GM18502 (cell line): ENCODE data around the gene TEX12.
"Not testable (repeated sequence)": the region's sequence is repeated elsewhere in the genome, so short reads cannot be mapped to it uniquely, and the experiment has no call there.

Source experiments
- ATAC-seq: cut with Tn5 transposase; IDR thresholded peaks from one replicate; pipeline ENCODE4 v1.9.1; 2021; ENCODE audit warnings: mild to moderate bottlenecking; ENCODE audit not compliant: unreplicated experiment, poor library complexity

The TEX12 gene, protein sequence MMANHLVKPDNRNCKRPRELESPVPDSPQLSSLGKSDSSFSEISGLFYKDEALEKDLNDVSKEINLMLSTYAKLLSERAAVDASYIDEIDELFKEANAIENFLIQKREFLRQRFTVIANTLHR

DNA sequence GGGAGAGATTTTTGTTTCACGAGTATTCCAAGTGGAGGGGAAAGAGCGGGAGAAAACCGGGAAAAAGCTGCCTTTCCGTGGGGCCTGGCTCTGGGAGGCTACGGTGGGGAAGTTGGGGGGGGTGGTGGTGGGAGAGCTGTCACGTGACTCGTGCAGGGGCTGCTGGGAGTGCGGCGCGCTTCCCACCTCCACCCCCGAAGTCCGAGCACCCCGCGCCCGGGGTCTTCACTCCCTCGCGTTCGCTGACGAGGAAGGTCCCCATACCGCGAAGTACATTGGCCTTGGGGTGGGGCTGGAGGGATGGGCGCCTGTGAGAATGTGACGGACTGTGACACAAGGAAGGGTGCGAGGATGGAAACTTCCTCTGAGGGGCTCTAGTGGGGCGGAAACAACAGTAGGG is at the start of gene TEX12:
TEX12 (plus strand) TSS at position 228 of the 400 bp plus-strand sequence. CDS start 1,897 bp downstream, outside the sequence.
- ATAC-seq, result no peak

DNA sequence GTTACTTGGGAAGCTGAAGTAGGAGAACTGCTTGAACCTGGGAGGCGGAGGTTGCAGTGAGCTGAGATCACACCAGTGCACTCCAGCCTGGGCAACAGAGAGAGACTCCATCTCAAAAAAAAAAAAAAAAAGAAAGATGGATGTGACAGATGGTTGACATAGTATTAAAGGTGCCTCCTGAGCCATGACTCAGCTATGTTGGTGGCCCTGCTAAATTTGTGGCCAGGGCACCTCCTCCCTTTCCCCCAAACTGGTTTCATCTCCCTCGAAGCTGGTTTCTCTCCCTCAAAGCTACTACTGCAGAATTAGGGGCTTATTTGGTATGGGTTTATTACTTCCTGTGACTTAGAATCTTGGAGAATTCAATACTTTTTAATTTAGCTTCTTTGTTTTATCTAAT is 49.0 kb upstream of the TEX12 start:
- no peak for ATAC-seq

DNA sequence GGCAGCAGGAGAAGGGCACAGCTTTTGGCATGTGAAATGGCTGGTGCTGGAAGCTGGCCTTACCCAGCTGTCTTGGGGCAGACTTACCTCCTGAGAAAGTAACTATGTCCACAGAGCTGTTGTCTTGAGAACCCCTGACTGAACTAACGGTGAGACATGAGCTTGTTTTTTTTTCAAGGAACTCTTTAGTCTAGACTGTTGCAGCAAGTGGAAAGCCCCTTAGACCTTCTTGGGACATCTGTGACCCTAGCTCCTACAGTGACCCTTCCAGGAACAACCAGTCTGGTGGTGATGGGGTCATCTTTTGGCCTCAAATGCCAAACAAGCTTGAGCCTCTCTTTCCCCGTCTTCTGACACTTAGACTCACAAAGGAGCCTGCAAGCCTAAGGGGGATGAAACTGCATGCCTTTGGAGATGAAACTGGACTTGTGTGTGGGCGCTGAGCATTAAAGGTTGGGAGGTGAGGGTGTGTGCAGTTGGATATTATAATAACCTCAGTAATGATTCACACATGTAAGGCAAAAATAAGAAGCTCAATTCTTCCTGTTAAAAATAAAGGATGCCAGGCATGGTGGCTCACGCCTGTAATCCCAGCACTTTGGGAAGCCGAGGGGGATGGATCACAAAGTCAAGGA is 45.1 kb upstream of the TEX12 start:
- ATAC-seq, result no peak

DNA sequence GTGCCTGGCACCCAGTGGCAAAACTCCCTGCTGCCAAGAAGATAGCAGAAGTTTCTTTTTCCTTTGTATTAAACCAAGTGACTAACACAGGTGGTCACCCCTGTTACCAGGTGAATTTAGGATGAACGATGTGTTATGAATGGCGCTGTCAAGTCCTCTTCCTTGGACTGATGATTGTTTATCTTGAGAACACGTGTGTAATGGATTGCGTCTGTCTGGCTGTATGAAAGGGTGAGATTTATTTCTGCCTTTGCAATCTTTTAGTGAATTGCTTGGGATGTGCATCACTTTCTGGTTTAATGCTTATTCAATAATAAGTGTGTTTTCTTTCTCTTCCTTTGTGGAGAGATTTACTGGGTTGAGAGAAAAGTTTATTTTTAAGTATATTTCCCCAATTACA is 44.0 kb upstream of the TEX12 start:
- no peak for ATAC-seq

DNA sequence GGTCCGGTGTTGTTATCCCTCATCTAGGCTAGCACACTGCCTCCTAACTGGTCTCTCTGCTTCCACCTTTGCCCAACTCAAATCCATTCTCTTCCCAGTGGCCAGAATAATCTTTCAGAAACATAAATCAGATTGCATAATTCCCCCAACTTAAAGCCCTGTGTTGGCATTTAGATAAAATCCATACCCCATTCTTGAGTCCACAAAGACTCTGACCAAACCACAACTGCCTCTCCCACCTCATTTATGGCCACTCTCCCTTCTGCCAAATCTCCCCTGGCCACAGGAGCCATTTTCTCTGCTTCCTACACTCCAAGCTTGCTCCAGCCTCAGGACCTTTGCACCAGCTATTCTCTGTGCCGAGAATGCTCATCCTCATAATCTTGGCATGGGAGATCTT is 40.1 kb upstream of the TEX12 start:
- ATAC-seq, result no peak

DNA sequence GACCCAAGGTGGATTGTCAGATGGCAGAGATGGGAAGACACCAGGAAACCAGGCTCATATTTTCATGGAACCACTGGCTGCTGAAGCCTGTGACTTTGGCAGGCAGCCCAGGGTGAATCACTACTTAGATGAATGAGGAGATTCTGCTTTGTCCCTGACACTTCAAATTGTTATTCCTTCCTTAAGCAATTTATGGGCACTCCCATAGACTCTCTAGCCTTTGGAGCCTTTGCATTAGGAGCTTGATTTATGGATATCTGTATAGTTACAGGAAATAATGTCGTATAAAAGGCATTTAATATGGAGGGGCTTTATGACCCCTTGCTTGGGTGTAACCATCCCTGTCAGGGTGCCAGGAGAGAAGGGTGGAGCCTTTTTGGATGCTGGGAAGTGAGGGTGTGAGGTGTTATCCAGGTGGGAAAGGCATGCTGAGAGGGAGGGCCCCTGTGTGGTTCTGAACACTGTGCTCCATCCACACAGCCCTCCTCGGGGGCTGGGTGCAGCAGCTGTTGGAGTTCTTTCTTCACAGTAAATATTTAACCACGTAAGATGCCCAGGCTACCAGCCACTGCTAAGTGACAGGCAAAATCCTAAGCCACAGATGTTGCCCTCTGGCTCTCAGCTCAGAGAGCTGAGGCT is 38.6 kb upstream of the TEX12 start:
- no peak for ATAC-seq

DNA sequence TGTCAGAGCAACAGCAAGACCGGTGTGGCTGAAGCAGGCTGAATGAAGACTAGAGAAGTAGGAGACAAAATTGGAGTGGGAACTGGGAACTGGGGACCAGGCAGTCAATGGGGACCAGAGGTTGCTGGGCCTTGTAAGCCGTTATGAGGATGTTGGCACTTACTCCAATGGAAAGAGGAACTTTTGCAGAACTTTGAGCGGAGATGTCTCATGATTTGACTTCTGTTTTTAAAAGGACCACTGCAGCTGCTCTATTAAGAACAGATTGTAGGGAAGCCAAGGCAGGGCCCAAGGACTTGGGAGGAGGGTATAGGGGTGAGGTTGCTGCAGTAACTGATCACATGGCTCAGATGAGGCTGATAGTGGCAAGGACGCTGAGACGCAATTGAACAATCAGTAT is 37.5 kb upstream of the TEX12 start:
- ATAC-seq, result no peak

DNA sequence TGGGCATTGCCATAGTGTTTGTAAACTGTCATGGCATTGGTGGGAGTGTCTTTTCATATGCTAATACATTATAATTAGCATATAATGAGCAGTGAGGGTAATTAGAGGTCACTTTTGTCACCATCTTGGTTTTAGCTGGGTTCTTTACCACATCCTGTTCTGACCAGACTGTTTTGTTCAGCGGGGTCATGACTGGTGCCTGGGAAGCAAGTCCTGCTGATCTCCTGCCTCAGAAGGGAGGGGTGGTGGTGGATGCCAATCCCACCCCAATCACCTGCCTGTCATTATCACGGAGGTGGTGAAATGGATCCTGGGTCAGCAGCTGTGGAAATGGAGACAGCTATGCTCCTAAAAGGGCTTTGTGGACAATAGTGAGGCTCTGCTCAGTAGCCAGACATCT is 34.4 kb upstream of the TEX12 start:
- ATAC-seq, result no peak

DNA sequence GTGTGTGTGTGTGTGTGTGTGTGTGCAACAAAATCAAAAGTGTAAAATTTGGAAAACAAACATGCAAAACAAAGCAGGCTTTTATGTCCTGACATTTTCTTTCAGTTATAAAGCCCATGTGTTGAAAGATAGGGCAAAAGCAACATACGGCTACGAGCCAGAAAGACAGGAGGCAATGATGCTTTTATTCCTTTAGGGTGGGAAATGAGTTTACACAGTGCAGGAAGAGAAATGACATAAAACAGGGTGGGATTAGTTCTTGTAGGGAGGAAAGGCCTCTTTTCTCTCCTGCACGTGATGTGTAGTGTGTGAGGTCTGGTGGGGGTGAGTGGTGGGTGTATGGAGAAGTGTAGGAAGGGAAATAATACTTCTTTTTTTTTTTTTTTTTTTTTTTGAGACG is 32.7 kb upstream of the TEX12 start:
- no peak for ATAC-seq

DNA sequence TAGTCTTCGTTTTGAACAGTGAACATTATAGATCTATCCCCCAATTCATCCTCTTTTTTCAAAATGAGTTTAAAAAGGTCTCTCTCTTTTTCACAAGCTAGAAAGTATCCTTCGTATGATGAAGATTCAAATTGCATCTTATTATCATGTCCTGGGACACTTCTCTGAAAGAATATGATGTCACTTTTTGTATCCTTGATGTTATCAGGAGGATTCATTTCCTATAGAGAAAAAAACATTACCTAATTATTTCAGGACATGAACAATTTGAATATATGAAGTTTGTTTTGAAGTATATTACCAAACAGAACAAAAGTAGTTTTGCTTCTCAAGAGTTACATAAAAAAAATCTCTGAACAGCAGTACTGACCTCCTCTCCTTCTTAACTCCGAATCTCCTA is 23.6 kb upstream of the TEX12 start:
- ATAC-seq, result no peak

DNA sequence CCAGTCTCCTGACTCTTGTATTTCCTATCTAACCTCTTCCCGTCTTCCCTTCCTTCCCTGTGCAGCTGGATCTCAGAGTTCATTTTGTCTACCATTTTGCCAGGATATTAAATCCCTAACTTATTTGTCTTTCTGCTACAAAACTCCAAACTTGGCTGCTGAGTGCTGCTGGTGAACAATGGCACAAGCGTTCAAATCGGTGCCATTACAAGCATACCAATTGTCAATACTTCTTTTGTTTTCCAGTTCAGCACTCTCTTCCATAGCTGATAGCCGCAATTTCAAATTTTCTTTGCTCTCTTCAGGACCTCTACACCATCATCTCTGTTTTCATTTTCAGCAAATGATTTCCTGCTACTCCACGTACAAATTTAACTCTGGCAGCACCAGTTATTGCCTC is 16.7 kb upstream of the TEX12 start:
- ATAC-seq, result no peak

DNA sequence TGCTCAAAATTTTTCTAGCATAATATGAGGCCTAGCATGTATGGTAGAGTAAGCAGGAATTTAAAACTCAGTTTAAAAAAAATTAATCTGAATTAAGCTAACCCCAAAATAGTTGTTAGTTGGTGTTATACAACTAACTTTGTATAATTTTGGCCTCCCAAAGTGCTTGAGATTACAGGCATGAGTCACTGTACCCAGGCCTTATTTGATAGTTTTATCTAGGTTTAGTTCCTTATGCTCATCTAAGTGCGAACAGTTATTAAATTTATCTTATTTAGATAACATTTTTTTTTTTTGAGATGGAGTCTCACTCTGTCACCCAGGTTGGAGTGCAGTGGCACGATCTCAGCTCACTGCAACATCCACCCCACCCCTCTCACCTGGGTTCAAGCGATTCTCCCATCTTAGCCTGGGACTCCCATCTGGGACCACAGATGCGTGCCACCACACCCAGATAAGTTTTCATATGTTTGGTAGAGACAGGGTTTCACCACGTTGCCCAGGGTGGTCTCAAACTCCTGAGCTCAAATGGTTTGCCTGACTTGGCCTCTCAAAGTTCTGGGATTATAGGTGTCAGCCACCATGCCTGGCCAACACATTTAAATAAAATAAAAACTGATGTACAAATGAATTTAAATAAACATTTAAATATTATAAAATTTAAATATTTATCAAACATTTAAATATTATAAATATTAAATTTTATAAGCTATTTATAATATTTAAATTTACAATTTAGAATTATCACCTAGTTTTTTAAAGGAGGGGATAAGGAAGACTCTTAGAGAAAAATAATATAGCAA is 10.8 kb upstream of the TEX12 start:
- ATAC-seq, result no peak

DNA sequence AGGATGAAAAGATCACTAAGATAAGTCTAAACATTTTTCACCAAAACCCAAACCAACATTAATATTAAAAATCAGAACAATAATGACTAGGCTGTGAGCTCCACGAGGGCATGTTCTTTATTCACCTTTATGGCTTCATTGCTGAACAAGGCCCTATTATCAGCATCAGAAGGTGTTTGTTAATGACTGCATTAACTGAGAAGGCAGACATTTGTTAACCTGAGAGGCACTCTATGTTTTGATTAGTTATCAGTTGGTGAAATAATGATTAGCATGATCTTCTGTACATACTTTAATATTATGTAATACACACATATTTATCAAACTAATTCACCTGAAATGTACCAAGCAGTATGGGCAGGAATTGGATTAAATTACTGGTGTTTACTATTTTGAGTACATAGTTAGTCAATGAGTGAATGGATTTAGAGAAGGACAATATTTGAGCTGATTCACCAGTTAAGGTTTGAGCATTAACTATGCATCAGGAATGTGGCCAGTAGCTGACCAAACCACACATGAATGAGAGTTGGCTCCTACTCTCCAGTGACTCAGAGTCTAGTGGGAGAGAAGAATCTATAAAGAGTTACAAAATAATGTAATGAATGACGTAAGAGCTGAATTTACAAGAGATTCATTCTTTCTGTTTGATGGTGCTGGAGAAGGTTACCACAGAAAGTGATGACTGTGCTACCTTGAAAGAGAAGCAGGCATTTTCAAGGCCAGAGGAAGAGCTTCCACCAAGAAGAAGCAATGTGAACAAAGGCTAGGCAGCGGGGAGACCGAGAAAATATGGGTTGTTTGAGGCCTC is 10.0 kb upstream of the TEX12 start:
- no peak for ATAC-seq

DNA sequence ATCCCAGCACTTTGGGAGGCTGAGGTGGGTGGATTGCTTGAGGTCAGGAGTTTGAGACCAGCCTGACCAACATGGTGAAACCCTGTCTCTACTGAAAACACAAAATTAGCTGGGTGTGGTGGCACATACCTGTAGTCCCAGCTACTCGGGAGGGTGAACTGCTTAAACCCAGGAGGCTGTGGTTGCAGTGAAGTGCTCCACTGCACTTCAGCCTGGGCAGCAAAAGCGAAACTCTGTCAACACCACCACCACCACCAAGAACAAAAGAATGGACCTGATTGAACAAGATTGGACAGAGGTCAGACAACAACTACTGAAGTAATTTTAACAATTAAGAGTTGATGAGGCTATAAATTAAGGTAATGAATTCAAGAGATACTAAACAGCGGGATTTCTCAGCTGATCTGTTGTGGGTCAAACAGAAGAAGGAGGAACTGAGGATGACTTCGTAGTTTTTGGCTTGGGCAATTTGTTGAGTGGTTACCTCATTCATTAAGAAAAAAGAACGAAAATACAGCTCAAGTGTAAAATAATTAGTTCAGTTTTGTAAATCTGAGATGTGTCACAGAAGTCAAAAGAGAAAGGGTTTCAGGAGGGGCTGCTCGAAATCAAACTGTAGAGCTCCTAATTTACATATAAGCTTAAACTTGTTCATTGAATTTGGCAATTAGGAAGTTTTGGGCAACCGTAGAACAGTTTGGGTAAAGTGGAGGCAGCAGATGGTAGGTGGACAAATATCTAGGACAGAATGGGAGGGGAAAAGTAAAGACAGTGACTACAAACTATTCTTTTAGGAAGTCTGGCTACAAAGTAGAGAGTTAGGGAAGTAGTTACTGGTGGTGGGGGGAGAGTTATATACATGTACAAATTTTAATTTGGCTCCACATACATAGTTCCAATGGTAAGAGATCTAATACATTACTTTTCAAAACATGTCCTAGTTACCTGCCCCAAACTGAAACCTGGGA is 7.8 kb upstream of the TEX12 start:
- no peak for ATAC-seq

DNA sequence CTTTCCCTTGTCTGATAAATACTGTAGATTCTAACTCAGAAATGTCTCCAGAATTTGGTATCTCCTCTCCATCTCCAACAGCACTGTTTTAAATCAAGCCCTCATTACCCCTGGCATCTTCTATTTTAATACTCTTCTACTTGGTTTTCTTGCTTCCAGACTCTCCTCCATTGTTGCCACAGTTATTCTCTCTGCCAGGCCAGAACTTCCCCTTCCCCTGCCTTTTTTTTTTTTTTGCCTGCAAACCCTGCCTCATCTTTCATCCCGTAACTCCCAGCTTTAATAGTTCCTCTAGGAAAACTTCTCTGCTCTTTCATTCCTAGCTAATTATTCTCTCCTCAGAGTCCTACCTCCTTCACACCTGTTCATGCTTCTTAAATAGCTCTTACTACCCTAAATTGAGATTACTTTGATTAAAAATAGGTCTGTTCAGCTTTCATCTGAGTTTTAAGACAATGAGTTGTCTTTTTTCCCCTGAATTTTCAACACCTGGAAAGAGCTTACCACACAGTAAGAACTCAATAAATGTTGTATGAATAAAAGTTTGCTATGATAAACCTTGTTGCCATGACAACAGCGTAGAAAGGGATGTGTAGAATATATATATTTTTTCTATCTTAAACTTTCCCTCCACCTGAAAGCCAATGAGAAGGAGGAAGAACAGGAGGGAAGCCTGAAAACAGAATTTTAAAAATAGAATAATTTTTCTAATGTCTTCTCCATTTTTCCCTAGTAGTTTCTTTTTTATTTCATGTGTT is 6.9 kb upstream of the TEX12 start:
- ATAC-seq, result no peak

DNA sequence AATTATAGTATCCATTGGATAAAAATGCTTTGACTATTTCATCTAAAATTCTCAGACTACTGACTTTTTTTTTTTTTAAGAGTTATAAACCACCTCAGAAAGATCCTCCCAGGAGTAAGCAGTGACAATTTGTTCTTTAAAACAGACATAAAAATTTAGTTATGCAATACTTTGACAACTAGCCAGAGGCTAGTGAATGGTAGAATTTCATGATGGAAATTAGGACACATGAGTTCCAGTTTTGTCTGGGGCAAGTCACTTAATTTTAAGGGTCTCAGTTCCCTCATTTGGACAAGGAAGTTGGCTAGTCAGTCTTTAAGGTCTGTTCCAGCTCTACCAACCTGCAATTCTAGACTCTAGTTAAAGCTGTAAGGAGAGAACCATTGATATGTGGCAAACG is 6.2 kb upstream of the TEX12 start:
- no peak for ATAC-seq

DNA sequence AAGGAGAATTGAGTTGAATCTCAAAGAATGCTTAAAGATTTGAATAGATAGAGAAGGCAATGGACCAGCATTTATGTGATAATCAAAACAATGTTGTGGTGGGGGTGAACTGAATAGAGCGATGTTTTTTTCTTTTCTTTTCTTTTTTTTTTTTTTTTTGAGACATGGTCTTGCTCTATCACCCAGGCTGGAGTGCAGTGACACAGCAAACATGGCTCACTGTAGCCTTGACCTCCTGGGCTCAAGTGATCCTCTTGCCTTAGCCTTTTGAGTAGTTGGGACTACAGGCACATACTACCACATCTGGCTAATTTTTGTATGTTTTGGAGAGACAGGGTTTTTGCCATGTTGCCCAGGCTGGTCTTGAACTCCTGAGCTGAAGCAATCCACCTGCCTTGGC is 5.0 kb upstream of the TEX12 start:
- ATAC-seq, result not testable (repeated sequence)

DNA sequence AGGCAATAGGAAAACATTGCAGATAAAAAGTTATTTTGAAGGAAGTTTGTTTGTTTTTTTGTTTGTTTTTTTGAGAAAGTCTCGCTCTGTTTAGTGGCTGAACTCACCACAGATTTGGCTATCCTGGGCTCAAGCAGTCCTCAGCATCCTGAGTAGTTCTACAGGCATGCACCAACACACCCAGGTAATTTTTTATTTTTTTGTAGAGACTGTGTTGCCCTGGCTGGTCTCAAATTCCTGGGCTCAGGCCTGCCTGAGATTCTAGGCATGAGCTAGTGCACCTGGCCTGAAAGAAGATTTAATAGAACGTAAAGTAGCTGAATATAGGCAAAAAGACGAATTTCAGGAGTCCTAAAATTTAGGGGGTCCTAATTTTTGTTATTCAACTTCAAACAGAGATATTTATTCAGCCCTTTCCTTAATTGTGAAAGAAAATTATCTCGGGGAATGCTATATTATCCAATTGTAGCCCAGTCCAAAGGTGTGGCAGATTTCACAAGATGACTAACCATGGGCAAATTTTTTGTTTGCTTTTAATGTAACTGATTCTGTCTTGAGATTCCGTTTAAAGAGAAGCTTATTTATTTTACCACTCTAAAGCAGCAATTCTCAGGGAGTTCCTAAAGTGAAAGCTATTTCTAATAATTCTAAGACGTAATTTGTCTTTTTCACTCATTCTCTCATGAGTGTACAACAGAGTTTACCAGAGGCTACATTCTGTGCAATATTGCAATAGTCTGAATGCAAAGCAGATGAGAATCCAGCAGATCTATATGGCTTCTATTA is 4.2 kb upstream of the TEX12 start:
- ATAC-seq, result no peak
